ENCODE measurements around the gene RPL36AL.
"Not testable (repeated sequence)": the region's sequence is repeated elsewhere in the genome, so short reads cannot be mapped to it uniquely, and the experiment has no call there.

RPL36AL gene

DNA sequence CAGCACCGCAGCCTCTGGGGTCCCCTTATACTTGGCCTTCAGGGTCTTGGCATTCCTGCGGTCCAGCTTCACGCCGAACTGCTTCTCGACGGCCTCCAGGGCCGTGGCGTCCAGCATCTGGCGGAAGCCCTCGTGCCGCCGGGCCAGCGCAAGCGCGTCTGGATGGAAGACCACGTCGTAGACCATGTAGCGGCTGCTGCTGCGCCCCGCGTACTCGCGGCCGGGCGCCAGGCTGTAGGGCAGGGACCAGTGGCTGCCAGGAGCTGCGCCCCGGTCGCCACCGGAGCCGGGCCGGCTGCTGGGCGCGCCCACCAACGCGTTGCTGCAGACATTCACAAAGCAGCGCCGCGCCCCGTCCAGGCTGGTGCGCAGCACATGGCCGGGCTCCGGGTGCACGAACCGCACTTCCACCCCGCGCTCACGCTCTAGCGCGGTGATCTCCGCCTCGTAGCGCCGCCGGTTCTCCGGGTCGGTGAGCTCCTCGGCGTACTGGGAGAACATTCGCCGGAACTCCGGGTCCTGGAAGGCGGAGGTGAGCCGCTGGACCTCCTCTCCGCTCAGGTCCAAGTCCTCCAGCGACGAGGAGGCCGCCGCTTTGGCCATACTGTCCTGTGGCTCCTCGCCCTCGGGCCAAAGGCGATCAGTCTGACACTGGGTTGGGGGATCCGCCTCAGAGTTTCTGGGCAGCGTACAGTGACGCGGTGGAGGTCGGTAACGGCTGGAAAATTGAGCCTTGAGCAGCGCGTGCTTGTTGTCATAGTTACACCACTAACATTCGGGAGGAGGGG lies 14.3 kb upstream of the RPL36AL start, which contains the start of gene DNAAF2:
DNAAF2 (minus strand) TSS at position 698 of the 788 bp plus-strand sequence; CDS start at position 603, 95 bp downstream.
- no peaks in the 10 kb centered on the region for H3K9me3 ChIP-seq (ENCODE audit: low read length)
- H3K36me3 ChIP-seq (ENCODE audit: insufficient read depth, low read length) = peaks cover 20% of the 10 kb centered on the region
- H3K4me3 ChIP-seq (ENCODE audit: low read depth in 1 of 2, low read length in 2 of 2) = peak within 1 kb of the TSS; percentile 87 to 97
- H3K4me1 ChIP-seq (ENCODE audit: insufficient read depth, low read length) = peaks cover 6% of the 10 kb centered on the region
- peak within 1 kb of the TSS; percentile 95 for H3K27ac ChIP-seq (ENCODE audit: low read depth, low read length)
- peak within 1 kb of the TSS; percentile 74 for H3K9ac ChIP-seq (ENCODE audit: low read length)
- no peaks in the 10 kb centered on the region for H3K27me3 ChIP-seq (ENCODE audit: control insufficient read depth in 1 of 2, insufficient read depth in 2 of 2, low read length in 2 of 2)

DNA sequence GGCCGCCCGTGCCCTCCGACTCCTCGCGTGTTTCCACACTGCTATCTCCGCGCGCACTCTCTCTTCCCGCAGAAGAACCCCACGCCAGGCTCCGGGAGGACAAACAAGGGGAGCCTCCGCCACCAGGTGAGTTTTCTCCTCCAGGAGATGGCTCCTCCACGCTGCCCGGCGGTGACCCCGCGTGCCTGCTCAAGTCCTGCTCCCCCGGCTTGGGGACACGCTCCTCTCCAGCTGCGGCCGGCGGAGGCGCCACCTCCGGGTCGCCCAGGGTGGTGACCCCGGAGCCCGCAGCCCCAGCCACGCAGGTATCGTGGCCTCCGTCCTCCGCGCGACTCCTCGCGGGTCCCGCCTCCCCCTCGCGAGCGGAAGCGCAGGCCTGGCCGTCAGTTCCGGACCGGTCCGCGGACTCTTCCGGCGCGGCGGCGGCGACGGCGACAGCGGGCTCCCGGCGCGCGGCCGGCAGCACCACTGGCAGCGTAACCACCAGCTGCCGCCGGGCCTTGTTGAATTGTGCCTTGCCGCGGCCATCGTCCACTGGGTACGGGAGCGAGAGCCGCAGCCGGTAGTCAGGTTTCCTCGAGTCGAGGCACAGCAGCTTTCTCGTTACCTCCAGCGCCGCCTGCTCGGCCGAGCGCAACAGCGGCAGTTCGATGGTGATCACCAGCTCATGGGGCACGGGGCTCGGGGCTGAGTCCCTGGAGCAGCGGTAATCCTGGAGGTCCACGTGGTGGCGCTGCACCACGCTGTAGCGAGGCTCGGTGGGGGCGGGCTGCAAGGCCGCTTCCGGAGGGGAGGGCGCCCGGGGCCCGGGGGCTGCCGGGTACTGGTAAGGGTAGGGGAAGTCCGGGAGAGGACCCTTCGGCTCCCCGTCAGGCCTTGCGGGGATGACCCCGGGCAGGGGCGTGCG lies 13.5 kb upstream of the RPL36AL start:
- Histone ChIP-seq H3K27ac (ENCODE audit: low read depth, low read length) (peak overlapping the region; percentile 95), H3K9me3 (ENCODE audit: low read length) (no peaks in the 10 kb centered on the region), H3K4me1 (ENCODE audit: insufficient read depth, low read length) (peaks cover 6% of the 10 kb centered on the region), H3K36me3 (ENCODE audit: insufficient read depth, low read length) (peaks cover 15% of the 10 kb centered on the region), H3K4me3 (ENCODE audit: low read depth in 1 of 2, low read length in 2 of 2) (peak overlapping the region; percentile 87 to 97), H3K27me3 (ENCODE audit: control insufficient read depth in 1 of 2, insufficient read depth in 2 of 2, low read length in 2 of 2) (no peaks in the 10 kb centered on the region), H3K9ac (ENCODE audit: low read length) (peak overlapping the region; percentile 74)

DNA sequence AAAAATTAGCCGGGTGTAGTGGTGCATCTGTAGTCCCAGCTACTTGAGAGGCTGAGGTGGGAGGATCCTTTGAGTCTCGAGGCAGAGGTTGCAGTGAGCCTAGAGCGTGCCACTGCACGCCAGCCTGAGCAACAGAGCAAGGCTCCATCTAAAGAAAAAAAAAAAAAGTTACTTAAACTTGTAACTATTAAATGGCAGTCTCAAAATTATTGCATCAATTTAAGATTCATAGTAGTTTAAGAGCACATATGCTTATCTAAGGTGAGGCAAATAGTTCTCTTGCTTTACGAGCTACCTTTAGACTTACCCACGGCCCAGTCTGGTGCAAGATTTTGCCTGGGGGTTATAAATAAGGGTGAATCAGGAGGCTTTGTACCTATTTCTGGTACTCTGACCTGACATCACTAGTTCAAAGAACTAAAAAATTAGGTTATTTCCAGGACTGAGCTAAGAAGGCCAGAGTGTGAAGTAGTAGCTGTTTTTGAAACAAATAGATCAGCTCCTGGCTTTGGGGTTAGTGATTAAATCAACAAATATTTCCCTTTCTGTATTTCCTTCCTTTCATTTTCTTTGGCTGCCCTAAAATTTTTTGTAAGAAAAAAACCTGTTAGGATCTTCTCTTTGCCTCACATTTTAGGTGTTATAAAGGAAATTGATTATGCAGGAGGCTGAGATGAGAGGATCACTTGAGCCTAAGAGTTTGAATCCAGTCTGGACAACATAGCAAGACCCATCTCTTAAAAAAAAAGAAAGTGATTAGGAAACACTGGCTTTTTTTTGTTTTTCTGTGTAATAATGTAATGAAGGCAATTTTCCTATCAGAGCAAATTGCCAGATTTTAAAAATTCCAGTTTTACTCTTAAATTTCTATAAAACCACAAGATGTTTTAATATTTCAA lies 3.8 kb upstream of the RPL36AL start:
- Histone ChIP-seq H3K27me3 (ENCODE audit: control insufficient read depth in 1 of 2, insufficient read depth in 2 of 2, low read length in 2 of 2) (no peaks in the 10 kb centered on the region), H3K9ac (ENCODE audit: low read length) (no peak overlapping the region), H3K9me3 (ENCODE audit: low read length) (no peaks in the 10 kb centered on the region), H3K36me3 (ENCODE audit: insufficient read depth, low read length) (no peaks in the 10 kb centered on the region), H3K4me3 (ENCODE audit: low read depth in 1 of 2, low read length in 2 of 2) (no peak overlapping the region), H3K4me1 (ENCODE audit: insufficient read depth, low read length) (peaks cover 26% of the 10 kb centered on the region), H3K27ac (ENCODE audit: low read depth, low read length) (no peak overlapping the region)

DNA sequence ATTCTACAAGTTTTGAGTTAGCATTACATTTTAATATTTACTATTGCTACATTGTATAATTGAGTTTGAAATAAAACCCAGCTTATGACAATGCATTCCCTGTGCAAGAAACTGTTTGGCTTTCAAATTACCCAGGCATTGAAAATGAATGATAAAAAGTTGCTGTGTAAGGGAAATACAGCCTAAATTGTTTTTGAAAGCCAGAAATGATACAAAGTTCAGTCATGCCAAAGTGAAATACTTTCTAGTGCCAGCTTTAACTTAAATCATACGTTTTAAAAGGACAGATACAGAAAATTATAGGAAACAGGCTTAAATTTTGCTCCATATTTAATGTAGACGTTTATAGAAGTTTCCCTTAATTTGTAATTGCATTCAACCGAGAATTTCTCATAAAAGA lies 3.0 kb upstream of the RPL36AL start:
- no peak overlapping the region for H3K4me3 ChIP-seq (ENCODE audit: low read depth in 1 of 2, low read length in 2 of 2)
- peaks cover 29% of the 10 kb centered on the region for H3K4me1 ChIP-seq (ENCODE audit: insufficient read depth, low read length)
- no peaks in the 10 kb centered on the region for H3K9me3 ChIP-seq (ENCODE audit: low read length)
- no peaks in the 10 kb centered on the region for H3K27me3 ChIP-seq (ENCODE audit: control insufficient read depth in 1 of 2, insufficient read depth in 2 of 2, low read length in 2 of 2)
- peaks cover 6% of the 10 kb centered on the region for H3K36me3 ChIP-seq (ENCODE audit: insufficient read depth, low read length)
- no peak overlapping the region for H3K9ac ChIP-seq (ENCODE audit: low read length)
- H3K27ac ChIP-seq (ENCODE audit: low read depth, low read length) = no peak overlapping the region

DNA sequence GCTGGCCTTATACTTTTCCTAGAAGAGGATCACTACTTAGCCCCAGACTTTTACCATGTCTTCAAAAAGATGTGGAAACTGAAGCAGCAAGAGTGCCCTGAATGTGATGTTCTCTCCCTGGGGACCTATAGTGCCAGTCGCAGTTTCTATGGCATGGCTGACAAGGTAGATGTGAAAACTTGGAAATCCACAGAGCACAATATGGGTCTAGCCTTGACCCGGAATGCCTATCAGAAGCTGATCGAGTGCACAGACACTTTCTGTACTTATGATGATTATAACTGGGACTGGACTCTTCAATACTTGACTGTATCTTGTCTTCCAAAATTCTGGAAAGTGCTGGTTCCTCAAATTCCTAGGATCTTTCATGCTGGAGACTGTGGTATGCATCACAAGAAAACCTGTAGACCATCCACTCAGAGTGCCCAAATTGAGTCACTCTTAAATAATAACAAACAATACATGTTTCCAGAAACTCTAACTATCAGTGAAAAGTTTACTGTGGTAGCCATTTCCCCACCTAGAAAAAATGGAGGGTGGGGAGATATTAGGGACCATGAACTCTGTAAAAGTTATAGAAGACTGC lies 1.7 kb upstream of the RPL36AL start:
- no peak overlapping the region for H3K27ac ChIP-seq (ENCODE audit: low read depth, low read length)
- H3K9ac ChIP-seq (ENCODE audit: low read length) = no peak overlapping the region
- no peaks in the 10 kb centered on the region for H3K9me3 ChIP-seq (ENCODE audit: low read length)
- H3K4me3 ChIP-seq (ENCODE audit: low read depth in 1 of 2, low read length in 2 of 2) = peak overlapping the region in 1 of 2 donors; percentile 99
- peaks cover 8% of the 10 kb centered on the region for H3K36me3 ChIP-seq (ENCODE audit: insufficient read depth, low read length)
- H3K4me1 ChIP-seq (ENCODE audit: insufficient read depth, low read length) = peaks cover 29% of the 10 kb centered on the region
- no peaks in the 10 kb centered on the region for H3K27me3 ChIP-seq (ENCODE audit: control insufficient read depth in 1 of 2, insufficient read depth in 2 of 2, low read length in 2 of 2)

DNA sequence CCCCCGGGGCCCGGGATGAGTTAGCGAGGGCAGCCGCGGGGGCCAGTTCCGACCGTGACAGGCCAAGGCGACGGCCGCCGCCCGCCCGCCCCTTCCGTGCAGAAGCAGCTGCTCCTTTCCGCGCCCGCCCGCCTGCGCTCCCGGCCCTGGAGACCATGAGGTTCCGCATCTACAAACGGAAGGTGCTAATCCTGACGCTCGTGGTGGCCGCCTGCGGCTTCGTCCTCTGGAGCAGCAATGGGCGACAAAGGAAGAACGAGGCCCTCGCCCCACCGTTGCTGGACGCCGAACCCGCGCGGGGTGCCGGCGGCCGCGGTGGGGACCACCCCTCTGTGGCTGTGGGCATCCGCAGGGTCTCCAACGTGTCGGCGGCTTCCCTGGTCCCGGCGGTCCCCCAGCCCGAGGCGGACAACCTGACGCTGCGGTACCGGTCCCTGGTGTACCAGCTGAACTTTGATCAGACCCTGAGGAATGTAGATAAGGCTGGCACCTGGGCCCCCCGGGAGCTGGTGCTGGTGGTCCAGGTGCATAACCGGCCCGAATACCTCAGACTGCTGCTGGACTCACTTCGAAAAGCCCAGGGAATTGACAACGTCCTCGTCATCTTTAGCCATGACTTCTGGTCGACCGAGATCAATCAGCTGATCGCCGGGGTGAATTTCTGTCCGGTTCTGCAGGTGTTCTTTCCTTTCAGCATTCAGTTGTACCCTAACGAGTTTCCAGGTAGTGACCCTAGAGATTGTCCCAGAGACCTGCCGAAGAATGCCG lies 872 bp upstream of the RPL36AL start:
- Histone ChIP-seq H3K4me3 (ENCODE audit: low read depth in 1 of 2, low read length in 2 of 2) (peak overlapping the region; percentile 92 to 99), H3K27me3 (ENCODE audit: control insufficient read depth in 1 of 2, insufficient read depth in 2 of 2, low read length in 2 of 2) (no peaks in the 10 kb centered on the region), H3K4me1 (ENCODE audit: insufficient read depth, low read length) (peaks cover 29% of the 10 kb centered on the region)

DNA sequence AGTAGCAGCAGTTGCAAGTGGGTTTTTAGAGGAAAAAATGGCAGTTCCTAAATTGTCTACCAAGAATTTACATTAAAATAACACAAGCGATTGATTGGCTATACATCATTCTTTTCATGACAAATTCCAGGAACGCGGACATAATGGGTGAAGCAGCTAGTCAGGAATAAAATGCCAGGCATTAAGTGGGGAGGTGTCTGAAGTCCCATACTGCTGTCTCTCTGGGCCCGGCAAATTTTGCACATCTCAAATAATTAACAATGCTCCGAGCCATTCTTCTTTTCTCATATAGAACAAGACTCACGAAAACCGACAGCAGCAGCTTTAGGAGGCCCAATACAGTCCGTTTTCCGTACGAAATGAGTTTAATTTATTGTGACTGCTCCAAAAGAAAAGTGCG lies 696 bp downstream of the RPL36AL start:
- H3K4me1 ChIP-seq (ENCODE audit: insufficient read depth, low read length) = peaks cover 29% of the 10 kb centered on the region
- H3K27ac ChIP-seq (ENCODE audit: low read depth, low read length) = peak overlapping the region; percentile 97
- no peaks in the 10 kb centered on the region for H3K27me3 ChIP-seq (ENCODE audit: control insufficient read depth in 1 of 2, insufficient read depth in 2 of 2, low read length in 2 of 2)
- peak overlapping the region; percentile 99 for H3K9ac ChIP-seq (ENCODE audit: low read length)
- H3K9me3 ChIP-seq (ENCODE audit: low read length) = no peaks in the 10 kb centered on the region
- peaks cover 8% of the 10 kb centered on the region for H3K36me3 ChIP-seq (ENCODE audit: insufficient read depth, low read length)
- H3K4me3 ChIP-seq (ENCODE audit: low read depth in 1 of 2, low read length in 2 of 2) = peak overlapping the region; percentile 92 to 99

More for the DNA sequence above, 872 bp upstream of the RPL36AL start:
- peak overlapping the region; percentile 36 for H3K9ac ChIP-seq (ENCODE audit: low read length)
- peak overlapping the region; percentile 97 for H3K27ac ChIP-seq (ENCODE audit: low read depth, low read length)
- peaks cover 8% of the 10 kb centered on the region for H3K36me3 ChIP-seq (ENCODE audit: insufficient read depth, low read length)
- no peaks in the 10 kb centered on the region for H3K9me3 ChIP-seq (ENCODE audit: low read length)

DNA sequence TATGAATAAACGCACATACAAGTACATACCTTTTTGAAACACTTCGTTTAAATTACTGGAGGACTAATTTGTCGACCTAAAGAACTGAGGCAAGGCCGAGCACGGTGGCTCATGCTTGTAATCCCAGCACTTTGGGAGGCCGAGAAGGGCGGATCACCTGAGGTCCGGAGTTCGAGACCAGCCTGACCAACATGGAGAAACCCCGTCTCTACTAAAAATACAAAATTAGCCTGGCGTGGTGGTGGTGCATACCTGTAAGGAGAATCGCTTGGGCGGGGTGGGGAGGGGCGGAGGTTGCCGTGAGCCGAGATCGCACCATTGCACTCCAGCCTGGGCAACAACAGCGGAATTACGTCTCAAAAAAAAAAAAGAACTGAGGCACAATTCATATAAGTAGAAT lies 1.2 kb downstream of the RPL36AL start:
- H3K36me3 ChIP-seq (ENCODE audit: insufficient read depth, low read length); H3K27me3 ChIP-seq (ENCODE audit: control insufficient read depth in 1 of 2, insufficient read depth in 2 of 2, low read length in 2 of 2); H3K9me3 ChIP-seq (ENCODE audit: low read length): not testable (repeated sequence)
- peak overlapping the region; percentile 92 to 99 for H3K4me3 ChIP-seq (ENCODE audit: low read depth in 1 of 2, low read length in 2 of 2)
- H3K9ac ChIP-seq (ENCODE audit: low read length) = peak overlapping the region; percentile 99
- H3K27ac ChIP-seq (ENCODE audit: low read depth, low read length) = peak overlapping the region; percentile 97
- peaks cover 29% of the 10 kb centered on the region for H3K4me1 ChIP-seq (ENCODE audit: insufficient read depth, low read length)

DNA sequence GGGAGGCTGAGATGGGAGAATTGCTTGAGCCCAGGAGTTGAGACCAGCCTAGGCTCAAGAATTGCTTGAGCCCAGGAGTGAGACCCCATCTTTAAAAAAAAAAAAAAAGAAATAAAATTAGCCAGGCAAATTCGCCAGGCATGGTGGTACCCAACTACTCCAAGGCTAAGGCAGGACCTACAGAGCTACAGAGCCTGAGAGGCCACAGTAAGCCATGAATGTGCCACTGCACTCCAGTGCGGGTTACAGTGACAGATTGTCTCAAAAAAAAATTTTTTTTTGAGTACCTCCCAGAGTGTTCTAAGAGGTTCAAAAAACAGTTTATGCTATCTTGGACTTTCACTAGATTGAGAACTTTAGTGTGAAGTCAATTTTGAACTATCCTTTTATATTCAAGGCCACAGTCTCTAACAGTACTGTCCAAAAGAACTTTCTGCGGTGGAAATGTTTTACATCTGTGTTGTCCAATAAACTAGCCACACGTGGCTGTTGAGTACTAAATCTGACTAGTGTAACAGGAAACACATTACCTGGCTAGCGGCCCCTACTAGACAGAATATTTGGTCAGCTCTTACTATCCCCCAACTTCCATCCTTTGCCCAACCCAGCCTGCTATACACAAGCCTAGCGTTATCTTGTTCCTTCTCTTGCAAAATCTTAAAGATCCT lies 2.4 kb downstream of the RPL36AL start:
- H3K9me3 ChIP-seq (ENCODE audit: low read length) = no peaks in the 10 kb centered on the region
- no peak overlapping the region for H3K4me3 ChIP-seq (ENCODE audit: low read depth in 1 of 2, low read length in 2 of 2)
- no peak overlapping the region for H3K9ac ChIP-seq (ENCODE audit: low read length)
- no peak overlapping the region for H3K27ac ChIP-seq (ENCODE audit: low read depth, low read length)
- H3K27me3 ChIP-seq (ENCODE audit: control insufficient read depth in 1 of 2, insufficient read depth in 2 of 2, low read length in 2 of 2) = no peaks in the 10 kb centered on the region
- peaks cover 8% of the 10 kb centered on the region for H3K36me3 ChIP-seq (ENCODE audit: insufficient read depth, low read length)
- H3K4me1 ChIP-seq (ENCODE audit: insufficient read depth, low read length) = peaks cover 27% of the 10 kb centered on the region

DNA sequence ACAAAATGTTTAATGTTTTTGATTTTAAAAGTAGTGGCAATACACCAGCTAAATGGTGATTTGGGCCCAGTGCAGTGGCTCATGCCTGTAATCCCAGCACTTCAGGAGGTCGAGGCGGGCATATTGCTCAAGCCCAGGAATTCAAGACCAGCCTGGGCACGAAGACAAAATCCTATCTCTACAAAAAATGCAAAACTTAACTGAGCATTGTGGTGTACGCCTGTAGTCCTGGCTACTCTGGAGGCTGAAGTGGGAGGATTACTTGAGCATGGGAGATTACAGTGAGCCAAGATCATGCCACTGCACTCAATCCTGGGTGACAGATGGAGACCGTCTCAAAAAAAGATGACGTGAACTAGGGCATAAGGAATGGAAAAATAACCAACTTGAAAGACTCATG lies 4.7 kb downstream of the RPL36AL start:
- Histone ChIP-seq H3K36me3 (ENCODE audit: insufficient read depth, low read length) (peaks cover 8% of the 10 kb centered on the region), H3K4me1 (ENCODE audit: insufficient read depth, low read length) (peaks cover 10% of the 10 kb centered on the region), H3K4me3 (ENCODE audit: low read depth in 1 of 2, low read length in 2 of 2) (no peak overlapping the region), H3K27me3 (ENCODE audit: control insufficient read depth in 1 of 2, insufficient read depth in 2 of 2, low read length in 2 of 2) (no peaks in the 10 kb centered on the region), H3K27ac (ENCODE audit: low read depth, low read length) (no peak overlapping the region), H3K9me3 (ENCODE audit: low read length) (no peaks in the 10 kb centered on the region), H3K9ac (ENCODE audit: low read length) (no peak overlapping the region)

Data from muscle layer of colon (tissue), 2 donors.